ENCODE results near the gene CDK2.
A peak's percentile ranks its signal among the peaks of the same experiment; 100 is the strongest.
"Not testable (repeated sequence)": the region's sequence is repeated elsewhere in the genome, so short reads cannot be mapped to it uniquely, and the experiment has no call there.

CDK2 gene

DNA sequence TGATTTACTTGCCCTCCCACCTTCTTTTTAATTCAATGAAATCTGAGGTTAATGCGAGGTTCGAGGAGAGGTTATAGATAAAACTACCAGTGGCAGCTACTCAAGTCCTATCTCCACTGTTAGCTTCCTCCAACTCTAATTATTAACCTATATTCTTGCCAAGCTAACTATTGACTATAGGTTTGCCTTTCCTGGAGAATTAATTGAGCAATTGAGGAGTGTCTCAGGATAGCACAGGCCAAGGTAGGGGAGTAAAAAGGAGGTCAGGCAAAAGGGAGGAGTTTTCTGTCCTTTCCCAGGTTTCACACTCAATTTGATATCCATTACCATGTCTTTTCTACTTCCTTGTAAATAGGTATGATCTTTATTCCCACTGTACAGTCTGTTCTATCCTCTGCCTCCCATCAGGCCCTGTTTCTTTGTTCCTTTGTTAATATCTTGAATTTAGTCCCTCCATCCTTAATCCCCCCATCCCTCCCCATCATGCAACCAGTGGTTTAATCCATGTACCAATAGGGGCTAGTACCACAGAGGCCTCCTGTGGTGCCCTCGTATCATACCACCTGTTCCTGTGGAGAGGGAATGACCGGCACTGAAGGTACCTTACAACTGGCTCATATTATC is 26.7 kb downstream of the CDK2 start:
- Histone ChIP-seq H3K36me3 (ENCODE audit: control insufficient read depth in 5 of 5, insufficient read depth in 5 of 5, low read length in 5 of 5) (peaks cover 18 to 63% (median 51%) of the 10 kb centered on the region in 5 donors), H3K4me3 (ENCODE audit: low read depth in 1 of 5, low read length in 5 of 5) (no peak overlapping the region), H3K27me3 (ENCODE audit: control insufficient read depth in 5 of 5, insufficient read depth in 4 of 5, low read length in 5 of 5) (no peaks in the 10 kb centered on the region), H3K27ac (ENCODE audit: low read depth, low read length) (no peak overlapping the region), H3K9ac (ENCODE audit: low read length in 5 of 5) (no peak overlapping the region), H3K4me1 (ENCODE audit: control insufficient read depth in 5 of 5, insufficient read depth in 5 of 5, low read length in 5 of 5) (peaks cover 7 to 21% (median 16%) of the 10 kb centered on the region in 5 donors), H3K9me3 (ENCODE audit: control insufficient read depth in 5 of 5, low read length in 5 of 5) (no peaks in the 10 kb centered on the region)

- H3K4me3 ChIP-seq (ENCODE audit: low read depth in 1 of 5, low read length in 5 of 5) = no peak overlapping the region
- H3K27ac ChIP-seq (ENCODE audit: low read depth, low read length) = no peak overlapping the region
- H3K27me3 ChIP-seq (ENCODE audit: control insufficient read depth in 5 of 5, insufficient read depth in 4 of 5, low read length in 5 of 5) = no peaks in the 10 kb centered on the region
- H3K9me3 ChIP-seq (ENCODE audit: control insufficient read depth in 5 of 5, low read length in 5 of 5) = no peaks in the 10 kb centered on the region
- peaks cover 7 to 27% (median 18%) of the 10 kb centered on the region in 5 donors for H3K4me1 ChIP-seq (ENCODE audit: control insufficient read depth in 5 of 5, insufficient read depth in 5 of 5, low read length in 5 of 5)
- H3K9ac ChIP-seq (ENCODE audit: low read length in 5 of 5) = no peak overlapping the region
- peaks cover 18 to 49% (median 40%) of the 10 kb centered on the region in 5 donors for H3K36me3 ChIP-seq (ENCODE audit: control insufficient read depth in 5 of 5, insufficient read depth in 5 of 5, low read length in 5 of 5)
Observed at GRCh38 chr12:55995366-55995765, 28.7 kb downstream of the CDK2 start.

DNA sequence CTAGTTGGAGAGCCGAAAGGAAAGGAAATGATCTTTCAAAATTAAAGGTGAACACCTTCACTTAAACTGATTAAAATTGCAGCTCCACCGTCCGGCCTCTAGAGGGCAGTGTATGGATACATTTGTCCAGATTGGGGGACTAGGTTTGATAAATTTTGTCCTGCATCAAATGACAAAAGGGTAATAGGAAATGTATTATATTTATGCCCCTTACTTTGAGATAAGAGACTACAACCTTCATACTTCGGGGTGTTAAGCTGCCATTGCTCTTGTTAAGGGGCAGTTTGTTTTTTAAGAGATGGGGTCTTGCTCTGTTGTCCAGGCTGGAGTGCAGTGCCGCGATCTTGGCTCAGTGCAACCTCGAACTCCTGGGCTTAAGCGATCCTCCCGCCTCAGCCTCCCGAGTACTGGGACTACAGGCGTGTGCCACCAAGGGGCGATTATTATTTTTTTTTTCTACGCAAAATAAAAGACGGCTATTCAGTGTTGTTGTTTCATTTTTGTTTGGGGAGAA is 29.6 kb downstream of the CDK2 start:
- H3K27me3 ChIP-seq (ENCODE audit: control insufficient read depth in 5 of 5, insufficient read depth in 4 of 5, low read length in 5 of 5) = no peaks in the 10 kb centered on the region
- H3K9me3 ChIP-seq (ENCODE audit: control insufficient read depth in 5 of 5, low read length in 5 of 5) = no peaks in the 10 kb centered on the region
- H3K36me3 ChIP-seq (ENCODE audit: control insufficient read depth in 5 of 5, insufficient read depth in 5 of 5, low read length in 5 of 5) = peaks cover 12 to 40% (median 32%) of the 10 kb centered on the region in 5 donors
- H3K27ac ChIP-seq (ENCODE audit: low read depth, low read length) = peak overlapping the region; percentile 73
- peak overlapping the region in 3 of 5 donors; percentile 65 to 91 (median 74) for H3K9ac ChIP-seq (ENCODE audit: low read length in 5 of 5)
- peak overlapping the region; percentile 60 to 100 (median 94) for H3K4me3 ChIP-seq (ENCODE audit: low read depth in 1 of 5, low read length in 5 of 5)
- H3K4me1 ChIP-seq (ENCODE audit: control insufficient read depth in 5 of 5, insufficient read depth in 5 of 5, low read length in 5 of 5) = peaks cover 7 to 27% (median 18%) of the 10 kb centered on the region in 5 donors

DNA sequence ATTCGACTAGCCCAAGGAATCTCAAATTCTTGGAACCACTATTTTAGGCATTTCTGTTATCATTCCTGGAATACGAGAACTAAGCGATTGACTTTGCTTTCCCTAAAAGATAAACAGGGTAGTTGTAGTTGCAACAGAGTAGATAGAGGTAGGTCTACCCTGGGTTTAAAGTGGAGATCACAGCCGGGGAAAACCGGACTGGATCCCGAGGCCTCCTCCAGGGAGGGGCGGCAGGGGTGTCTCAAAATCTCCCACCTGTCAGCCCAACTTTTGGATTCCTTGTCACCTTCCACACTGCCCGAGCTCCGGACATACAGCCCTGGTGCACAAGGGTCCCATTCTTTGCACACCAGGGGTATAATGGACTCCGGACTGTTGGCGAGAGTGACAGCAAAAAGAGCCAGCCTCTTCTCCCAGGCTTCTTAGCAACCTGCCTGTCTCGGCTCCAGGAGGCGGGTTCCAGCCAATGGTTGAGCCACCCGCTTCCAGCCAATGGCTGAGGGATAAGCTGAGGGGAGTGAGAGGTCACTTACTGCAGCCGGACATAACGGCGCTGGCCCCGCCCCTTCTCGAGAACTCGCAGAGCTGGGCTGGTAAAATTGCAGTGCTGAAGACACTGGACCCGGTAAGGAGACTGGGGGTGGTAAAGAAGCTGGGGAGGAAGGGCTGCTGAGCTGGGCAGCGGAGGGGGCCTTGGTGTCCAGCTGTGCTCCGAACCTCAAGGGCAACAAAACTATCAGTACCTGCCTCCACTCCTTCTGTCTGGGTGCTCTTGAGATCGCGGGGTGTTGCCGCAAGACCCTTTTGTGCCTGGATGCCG is 30.3 kb downstream of the CDK2 start, which contains the start of gene SUOX:
Gene SUOX (plus strand): TSS at position 562 of the 820 bp plus-strand sequence. CDS start 4,946 bp downstream, outside the sequence.
- no peaks in the 10 kb centered on the region for H3K9me3 ChIP-seq (ENCODE audit: control insufficient read depth in 5 of 5, low read length in 5 of 5)
- H3K36me3 ChIP-seq (ENCODE audit: control insufficient read depth in 5 of 5, insufficient read depth in 5 of 5, low read length in 5 of 5) = peaks cover 10 to 39% (median 27%) of the 10 kb centered on the region in 5 donors
- H3K27me3 ChIP-seq (ENCODE audit: control insufficient read depth in 5 of 5, insufficient read depth in 4 of 5, low read length in 5 of 5) = no peaks in the 10 kb centered on the region
- H3K27ac ChIP-seq (ENCODE audit: low read depth, low read length) = peak within 1 kb of the TSS; percentile 73
- peak within 1 kb of the TSS; percentile 60 to 100 (median 94) for H3K4me3 ChIP-seq (ENCODE audit: low read depth in 1 of 5, low read length in 5 of 5)
- H3K9ac ChIP-seq (ENCODE audit: low read length in 5 of 5) = peak within 1 kb of the TSS; percentile 74 to 92 (median 79)
- peaks cover 7 to 27% (median 21%) of the 10 kb centered on the region in 5 donors for H3K4me1 ChIP-seq (ENCODE audit: control insufficient read depth in 5 of 5, insufficient read depth in 5 of 5, low read length in 5 of 5)

- no peaks in the 10 kb centered on the region for H3K9me3 ChIP-seq (ENCODE audit: control insufficient read depth in 5 of 5, low read length in 5 of 5)
- peaks cover 8 to 39% (median 26%) of the 10 kb centered on the region in 5 donors for H3K36me3 ChIP-seq (ENCODE audit: control insufficient read depth in 5 of 5, insufficient read depth in 5 of 5, low read length in 5 of 5)
- no peaks in the 10 kb centered on the region for H3K27me3 ChIP-seq (ENCODE audit: control insufficient read depth in 5 of 5, insufficient read depth in 4 of 5, low read length in 5 of 5)
- H3K9ac ChIP-seq (ENCODE audit: low read length in 5 of 5) = peak overlapping the region; percentile 25 to 92 (median 79)
- peaks cover 7 to 27% (median 22%) of the 10 kb centered on the region in 5 donors for H3K4me1 ChIP-seq (ENCODE audit: control insufficient read depth in 5 of 5, insufficient read depth in 5 of 5, low read length in 5 of 5)
- H3K27ac ChIP-seq (ENCODE audit: low read depth, low read length) = peak overlapping the region; percentile 73
- H3K4me3 ChIP-seq (ENCODE audit: low read depth in 1 of 5, low read length in 5 of 5) = peak overlapping the region; percentile 60 to 100 (median 94)
Observed at GRCh38 chr12:55997535-55997859, 30.9 kb downstream of the CDK2 start.

DNA sequence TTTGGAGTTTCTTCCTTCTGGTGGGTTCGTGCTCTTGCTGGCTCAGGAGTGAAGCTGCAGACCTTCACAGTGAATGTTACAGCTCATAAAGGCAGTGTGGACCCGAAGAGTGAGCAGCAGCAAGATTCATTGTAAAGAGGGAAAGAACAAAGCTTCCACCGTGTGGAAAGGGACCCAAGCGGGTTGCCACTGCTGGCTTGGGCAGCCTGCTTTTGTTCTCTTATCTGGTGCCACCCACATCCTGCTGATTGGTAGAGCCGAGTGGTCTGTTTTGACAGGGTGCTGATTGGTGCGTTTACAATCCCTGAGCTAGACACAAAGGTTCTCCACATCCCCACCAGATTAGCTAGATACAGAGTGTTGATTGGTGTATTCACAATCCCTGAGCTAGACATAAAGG is 32.9 kb downstream of the CDK2 start:
- not testable (repeated sequence) for H3K27ac ChIP-seq (ENCODE audit: low read depth, low read length); H3K9ac ChIP-seq (ENCODE audit: low read length in 5 of 5); H3K4me3 ChIP-seq (ENCODE audit: low read depth in 1 of 5, low read length in 5 of 5); H3K27me3 ChIP-seq (ENCODE audit: control insufficient read depth in 5 of 5, insufficient read depth in 4 of 5, low read length in 5 of 5); H3K9me3 ChIP-seq (ENCODE audit: control insufficient read depth in 5 of 5, low read length in 5 of 5)
- peaks cover 2 to 39% (median 26%) of the 10 kb centered on the region in 5 donors for H3K36me3 ChIP-seq (ENCODE audit: control insufficient read depth in 5 of 5, insufficient read depth in 5 of 5, low read length in 5 of 5)
- H3K4me1 ChIP-seq (ENCODE audit: control insufficient read depth in 5 of 5, insufficient read depth in 5 of 5, low read length in 5 of 5) = peaks cover 7 to 27% (median 22%) of the 10 kb centered on the region in 5 donors

DNA sequence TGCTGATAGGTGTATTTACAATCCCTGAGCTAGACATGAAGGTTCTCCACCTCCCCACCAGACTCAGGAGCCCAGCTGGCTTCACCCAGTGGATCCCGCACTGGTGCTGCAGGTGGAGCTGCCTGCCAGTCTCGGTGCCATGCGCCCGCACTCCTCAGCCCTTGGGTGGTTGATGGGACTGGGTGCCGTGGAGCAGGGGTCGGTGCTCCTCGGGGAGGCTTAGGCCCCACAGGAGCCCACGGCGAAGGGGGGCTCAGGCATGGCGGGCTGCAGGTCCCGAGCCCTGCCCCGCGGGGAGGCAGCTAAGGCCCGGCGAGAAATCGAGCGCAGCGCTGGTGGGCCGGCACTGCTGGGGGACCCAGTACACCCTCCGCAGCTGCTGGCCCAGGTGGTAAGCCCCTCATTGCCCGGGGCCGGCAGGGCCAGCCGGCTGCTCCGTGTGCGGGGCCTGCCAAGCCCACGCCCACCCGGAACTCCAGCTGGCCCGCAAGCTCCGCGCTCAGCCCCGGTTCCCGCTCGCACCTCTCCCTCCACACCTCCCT is 33.4 kb downstream of the CDK2 start:
- H3K9ac ChIP-seq (ENCODE audit: low read length in 5 of 5); H3K9me3 ChIP-seq (ENCODE audit: control insufficient read depth in 5 of 5, low read length in 5 of 5); H3K27me3 ChIP-seq (ENCODE audit: control insufficient read depth in 5 of 5, insufficient read depth in 4 of 5, low read length in 5 of 5); H3K4me3 ChIP-seq (ENCODE audit: low read depth in 1 of 5, low read length in 5 of 5); H3K27ac ChIP-seq (ENCODE audit: low read depth, low read length): not testable (repeated sequence)
- peaks cover 0 to 37% (median 27%) of the 10 kb centered on the region in 5 donors for H3K36me3 ChIP-seq (ENCODE audit: control insufficient read depth in 5 of 5, insufficient read depth in 5 of 5, low read length in 5 of 5)
- peaks cover 7 to 27% (median 22%) of the 10 kb centered on the region in 5 donors for H3K4me1 ChIP-seq (ENCODE audit: control insufficient read depth in 5 of 5, insufficient read depth in 5 of 5, low read length in 5 of 5)

DNA sequence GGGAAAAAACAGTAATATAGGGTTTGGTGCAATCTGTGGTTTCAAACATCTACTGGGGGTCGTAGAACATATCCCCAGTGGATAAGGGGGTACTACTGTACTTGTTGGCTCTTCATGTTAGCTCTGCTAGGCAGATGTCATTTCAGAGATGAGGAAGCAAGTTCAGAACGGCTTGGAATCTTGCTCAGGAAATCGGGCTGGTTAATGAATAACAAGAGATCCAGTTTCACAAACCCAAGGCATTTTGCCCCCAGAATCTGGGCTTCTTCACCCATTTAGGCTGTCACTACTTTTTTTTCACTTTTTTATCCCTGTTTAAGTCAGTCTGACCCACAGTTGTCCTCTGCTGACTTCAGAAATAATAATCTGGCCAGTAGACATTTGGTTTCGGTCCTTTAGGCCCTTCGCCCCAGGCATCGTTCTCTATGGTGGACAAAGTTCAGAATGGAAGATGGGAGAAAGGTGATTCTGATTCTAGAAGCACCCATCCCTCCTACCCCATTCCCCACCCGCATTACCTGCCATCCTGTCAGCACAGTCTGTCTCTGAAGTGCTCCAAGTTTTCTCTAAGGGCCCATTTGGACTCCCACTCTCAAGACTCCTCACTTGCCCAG is 35.0 kb downstream of the CDK2 start:
- H3K27me3 ChIP-seq (ENCODE audit: control insufficient read depth in 5 of 5, insufficient read depth in 4 of 5, low read length in 5 of 5) = no peaks in the 10 kb centered on the region
- no peak overlapping the region for H3K27ac ChIP-seq (ENCODE audit: low read depth, low read length)
- no peak overlapping the region for H3K4me3 ChIP-seq (ENCODE audit: low read depth in 1 of 5, low read length in 5 of 5)
- H3K36me3 ChIP-seq (ENCODE audit: control insufficient read depth in 5 of 5, insufficient read depth in 5 of 5, low read length in 5 of 5) = peaks cover 0 to 37% (median 27%) of the 10 kb centered on the region in 5 donors
- peaks cover 7 to 22% (median 18%) of the 10 kb centered on the region in 5 donors for H3K4me1 ChIP-seq (ENCODE audit: control insufficient read depth in 5 of 5, insufficient read depth in 5 of 5, low read length in 5 of 5)
- peak overlapping the region in 3 of 5 donors; percentile 21 to 31 (median 22) for H3K9ac ChIP-seq (ENCODE audit: low read length in 5 of 5)
- H3K9me3 ChIP-seq (ENCODE audit: control insufficient read depth in 5 of 5, low read length in 5 of 5) = no peaks in the 10 kb centered on the region

- H3K9me3 ChIP-seq (ENCODE audit: control insufficient read depth in 5 of 5, low read length in 5 of 5); H3K4me3 ChIP-seq (ENCODE audit: low read depth in 1 of 5, low read length in 5 of 5); H3K9ac ChIP-seq (ENCODE audit: low read length in 5 of 5); H3K27me3 ChIP-seq (ENCODE audit: control insufficient read depth in 5 of 5, insufficient read depth in 4 of 5, low read length in 5 of 5); H3K27ac ChIP-seq (ENCODE audit: low read depth, low read length): not testable (repeated sequence)
- Histone ChIP-seq H3K36me3 (ENCODE audit: control insufficient read depth in 5 of 5, insufficient read depth in 5 of 5, low read length in 5 of 5) (peaks cover 0 to 37% (median 27%) of the 10 kb centered on the region in 5 donors), H3K4me1 (ENCODE audit: control insufficient read depth in 5 of 5, insufficient read depth in 5 of 5, low read length in 5 of 5) (peaks cover 0 to 19% (median 16%) of the 10 kb centered on the region in 5 donors)
Observed at GRCh38 chr12:56003376-56003775, 36.7 kb downstream of the CDK2 start.

All from subcutaneous abdominal adipose tissue (tissue), 5 donors.